Adrenal gland (tissue), 5 donors: ENCODE results near the gene KCNN3.

Experiments used
- POLR2A ChIP-seq, 2 donors: fragments of 450-650 bp; IDR thresholded peaks; one replicate each; pipeline ENCODE4 v1.6.1; 2017; ENCODE audit warnings: antibody characterized with exemption in 2 of 2, mild to moderate bottlenecking in 2 of 2, moderate library complexity in 1 of 2
- TF ChIP-seq, protein P1 (sequence below), 6 experiments: fragments of 450-650 bp in 4 of 6; fragments of 200-600 bp in 2 of 6; sonication (generic) in 1 of 6; IDR thresholded peaks; 1 replicate in 5 of 6; 2 replicates in 1 of 6; pipeline versions ENCODE4 v1.5.1 to v1.8.0; 2016 to 2021; ENCODE audit warnings: antibody characterized with exemption in 6 of 6, mild to moderate bottlenecking in 2 of 6, moderate library complexity in 1 of 6
- donor health status: DM: no; HTN: no; CAD: no.

DNA sequence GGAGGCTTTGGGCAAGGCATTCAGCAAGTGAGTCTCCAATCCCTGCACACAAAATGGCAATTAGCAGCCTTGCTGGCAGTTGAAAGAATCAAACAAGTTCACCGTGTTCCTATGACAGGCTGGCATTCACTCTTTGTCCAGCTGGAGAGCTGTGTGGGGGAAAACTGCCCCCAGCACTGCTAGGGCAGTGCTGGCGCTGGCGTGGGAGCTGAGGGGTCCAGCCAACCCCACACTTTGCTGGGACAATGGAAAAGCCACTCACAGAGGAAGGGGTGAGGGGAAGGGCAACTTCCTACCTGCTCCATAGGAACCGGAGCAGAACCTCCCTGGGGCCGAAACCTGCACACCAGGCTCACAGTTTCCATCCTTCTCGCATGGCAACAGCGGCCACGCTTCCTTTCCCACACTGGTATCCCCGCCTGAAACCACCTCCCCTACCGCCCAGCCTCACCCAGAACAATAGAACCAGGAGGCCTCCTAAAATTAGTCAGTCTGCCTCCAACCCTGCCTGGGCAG is 26.7 kb upstream of the KCNN3 start:
- no peak for TF ChIP-seq POLR2A (IDR thresholded peaks at IDR 0.05)
- TF ChIP-seq, protein P1, sequence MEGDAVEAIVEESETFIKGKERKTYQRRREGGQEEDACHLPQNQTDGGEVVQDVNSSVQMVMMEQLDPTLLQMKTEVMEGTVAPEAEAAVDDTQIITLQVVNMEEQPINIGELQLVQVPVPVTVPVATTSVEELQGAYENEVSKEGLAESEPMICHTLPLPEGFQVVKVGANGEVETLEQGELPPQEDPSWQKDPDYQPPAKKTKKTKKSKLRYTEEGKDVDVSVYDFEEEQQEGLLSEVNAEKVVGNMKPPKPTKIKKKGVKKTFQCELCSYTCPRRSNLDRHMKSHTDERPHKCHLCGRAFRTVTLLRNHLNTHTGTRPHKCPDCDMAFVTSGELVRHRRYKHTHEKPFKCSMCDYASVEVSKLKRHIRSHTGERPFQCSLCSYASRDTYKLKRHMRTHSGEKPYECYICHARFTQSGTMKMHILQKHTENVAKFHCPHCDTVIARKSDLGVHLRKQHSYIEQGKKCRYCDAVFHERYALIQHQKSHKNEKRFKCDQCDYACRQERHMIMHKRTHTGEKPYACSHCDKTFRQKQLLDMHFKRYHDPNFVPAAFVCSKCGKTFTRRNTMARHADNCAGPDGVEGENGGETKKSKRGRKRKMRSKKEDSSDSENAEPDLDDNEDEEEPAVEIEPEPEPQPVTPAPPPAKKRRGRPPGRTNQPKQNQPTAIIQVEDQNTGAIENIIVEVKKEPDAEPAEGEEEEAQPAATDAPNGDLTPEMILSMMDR (IDR thresholded peaks at IDR 0.05) = no peak
